ENCODE results near the gene MRAP. TPM values are rescaled to one million over a fixed set of nuclear protein-coding genes. Genes with fewer than 3 reads are reported as not detected.

Gene MRAP
- total and polyA plus RNA-seq, 2 experiments from 2014 or later = not detected

DNA sequence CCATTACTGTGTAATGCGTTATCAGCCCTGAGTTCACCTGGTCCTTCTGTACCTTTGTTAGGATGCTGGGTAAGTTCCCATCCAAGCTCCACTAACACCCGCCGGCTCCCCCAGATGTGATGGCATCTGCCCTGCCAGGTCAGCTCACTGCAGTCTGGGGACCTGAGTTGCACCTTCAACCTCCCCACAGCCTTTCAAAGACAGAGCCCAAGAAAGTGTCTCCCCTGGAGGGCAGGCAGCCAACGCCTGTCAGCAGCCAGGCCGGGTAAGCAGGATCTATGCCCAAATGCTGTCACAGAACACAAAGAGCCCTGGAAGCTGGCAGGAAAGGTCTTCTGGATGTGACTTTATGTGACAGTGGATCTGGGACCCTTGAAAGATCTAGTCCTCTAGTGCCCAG lies 13.7 kb downstream of the MRAP start:
- H3K36me3 ChIP-seq = peaks cover 8% of the 10 kb centered on the region
- DNase-seq (ENCODE audit: low read depth in 1 of 2, low spot score in 1 of 2) = no peak

GRCh38 chr21:32312976-32313375 lies 14.3 kb downstream of the MRAP start:
- DNase-seq (ENCODE audit: low read depth in 1 of 2, low spot score in 1 of 2) = no peak
- Histone ChIP-seq H3K4me1 (ENCODE audit: low read depth) (no peaks in the 10 kb centered on the region), H3K36me3 (peaks cover 13% of the 10 kb centered on the region), H3K9me3 (ENCODE audit: low read depth) (no peaks in the 10 kb centered on the region), H3K27me3 (no peaks in the 10 kb centered on the region), H3K4me3 (no peak overlapping the region), H3K27ac (no peak overlapping the region)
- TF ChIP-seq CTCF (IDR thresholded peaks at IDR 0.05; ENCODE audit: low read depth, low read length) = no peak

More for the DNA sequence above, 13.7 kb downstream of the MRAP start:
- H3K27ac ChIP-seq = no peak overlapping the region
- no peak for TF ChIP-seq CTCF (IDR thresholded peaks at IDR 0.05; ENCODE audit: low read depth, low read length)
- H3K9me3 ChIP-seq (ENCODE audit: low read depth) = no peaks in the 10 kb centered on the region
- H3K27me3 ChIP-seq = no peaks in the 10 kb centered on the region
- H3K4me1 ChIP-seq (ENCODE audit: low read depth) = no peaks in the 10 kb centered on the region
- no peak overlapping the region for H3K4me3 ChIP-seq

DNA sequence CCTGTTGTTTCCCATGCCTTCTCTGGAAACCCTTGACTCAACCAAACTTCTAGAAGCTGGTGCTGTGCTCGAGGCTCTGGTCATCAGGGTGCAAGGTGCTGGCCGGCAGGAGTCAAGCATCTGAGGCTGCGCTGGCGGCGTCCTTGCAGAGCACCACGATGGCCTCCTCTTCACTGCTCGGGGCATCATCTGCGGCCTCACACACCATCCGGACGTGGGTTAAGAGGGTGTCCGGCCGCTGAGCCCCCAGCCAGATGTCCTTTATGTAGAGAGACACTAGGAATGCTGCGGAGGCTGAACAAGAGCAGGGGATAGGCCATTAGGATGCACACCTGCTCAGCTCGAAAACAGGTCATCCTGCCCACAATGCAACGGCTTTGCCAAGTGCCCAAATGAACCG lies 16.2 kb downstream of the MRAP start:
- DNase-seq (ENCODE audit: low read depth in 1 of 2, low spot score in 1 of 2) = no peak
- TF ChIP-seq CTCF (IDR thresholded peaks at IDR 0.05; ENCODE audit: low read depth, low read length) = no peak
- H3K4me3 ChIP-seq = no peak overlapping the region
- no peaks in the 10 kb centered on the region for H3K9me3 ChIP-seq (ENCODE audit: low read depth)
- H3K4me1 ChIP-seq (ENCODE audit: low read depth) = no peaks in the 10 kb centered on the region
- H3K27me3 ChIP-seq = no peaks in the 10 kb centered on the region
- H3K27ac ChIP-seq = no peak overlapping the region
- peaks cover 26% of the 10 kb centered on the region for H3K36me3 ChIP-seq

- no peak for TF ChIP-seq CTCF (IDR thresholded peaks at IDR 0.05; ENCODE audit: low read depth, low read length)
- no peaks in the 10 kb centered on the region for H3K9me3 ChIP-seq (ENCODE audit: low read depth)
- H3K4me3 ChIP-seq = no peak overlapping the region
- peaks cover 30% of the 10 kb centered on the region for H3K36me3 ChIP-seq
- no peak overlapping the region for H3K27ac ChIP-seq
- H3K27me3 ChIP-seq = no peaks in the 10 kb centered on the region
- DNase-seq (ENCODE audit: low read depth in 1 of 2, low spot score in 1 of 2) = no peak
- no peaks in the 10 kb centered on the region for H3K4me1 ChIP-seq (ENCODE audit: low read depth)
Measured at GRCh38 chr21:32315511-32316281, 17.0 kb downstream of the MRAP start.

GRCh38 chr21:32316361-32317215 lies 17.9 kb downstream of the MRAP start:
- peaks cover 30% of the 10 kb centered on the region for H3K36me3 ChIP-seq
- DNase-seq (ENCODE audit: low read depth in 1 of 2, low spot score in 1 of 2) = no peak
- no peak for TF ChIP-seq CTCF (IDR thresholded peaks at IDR 0.05; ENCODE audit: low read depth, low read length)

More at GRCh38 chr21:32316361-32317215, 17.9 kb downstream of the MRAP start:
- H3K27me3 ChIP-seq = no peaks in the 10 kb centered on the region
- H3K9me3 ChIP-seq (ENCODE audit: low read depth) = no peaks in the 10 kb centered on the region
- H3K4me3 ChIP-seq = no peak overlapping the region
- H3K4me1 ChIP-seq (ENCODE audit: low read depth) = no peaks in the 10 kb centered on the region
- H3K27ac ChIP-seq = no peak overlapping the region

Data from cardiac muscle cell (in vitro differentiated cells and primary cell).